GM18867 (cell line): ENCODE results near the gene HKDC1.
"Not testable (repeated sequence)": the region's sequence is repeated elsewhere in the genome, so short reads cannot be mapped to it uniquely, and the experiment has no call there.

Source experiments
- ATAC-seq: cut with Tn5 transposase; IDR thresholded peaks from one replicate; pipeline ENCODE4 v1.9.1; 2021; ENCODE audit warnings: mild to moderate bottlenecking, moderate library complexity; ENCODE audit not compliant: unreplicated experiment

HKDC1 gene

DNA sequence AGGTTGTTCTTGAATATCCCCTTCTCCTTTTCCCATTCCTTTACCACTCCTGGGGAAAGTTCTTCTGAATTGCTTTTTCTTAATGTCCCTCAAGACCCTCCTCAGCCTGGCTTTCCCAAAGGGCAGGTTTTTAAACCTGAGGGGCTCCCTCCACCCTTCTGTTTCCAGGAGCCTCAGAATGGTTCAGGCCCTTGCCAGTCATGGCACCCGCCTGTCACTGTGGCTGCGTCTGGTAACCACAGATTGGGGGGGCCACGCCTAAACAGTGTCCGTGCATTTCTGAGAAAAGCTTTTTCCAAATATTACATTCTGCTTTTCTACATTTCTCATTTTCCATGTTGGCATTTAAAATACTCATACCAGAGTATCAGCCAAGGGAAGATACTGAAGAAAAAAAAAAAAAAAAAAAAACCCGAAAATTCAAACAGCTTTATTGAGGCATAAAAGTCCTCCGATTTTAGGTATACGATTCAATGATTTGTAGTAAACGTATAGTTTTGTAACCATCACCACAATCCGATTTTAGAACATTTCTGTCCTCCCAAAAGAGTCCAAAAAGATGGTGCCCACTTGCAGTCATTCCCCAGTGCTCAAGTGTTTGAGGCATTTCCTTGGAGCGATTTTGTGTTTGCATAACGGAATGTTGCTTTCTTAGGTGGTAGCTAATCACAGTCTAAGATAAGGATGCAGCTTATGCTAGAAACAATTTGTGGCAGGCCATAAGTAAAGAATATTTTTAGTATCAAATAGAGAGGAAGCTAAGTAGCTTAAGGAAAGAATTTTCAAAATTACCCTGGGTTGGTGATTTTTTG, 22.1 kb downstream of the HKDC1 start:
- ATAC-seq, result no peak

DNA sequence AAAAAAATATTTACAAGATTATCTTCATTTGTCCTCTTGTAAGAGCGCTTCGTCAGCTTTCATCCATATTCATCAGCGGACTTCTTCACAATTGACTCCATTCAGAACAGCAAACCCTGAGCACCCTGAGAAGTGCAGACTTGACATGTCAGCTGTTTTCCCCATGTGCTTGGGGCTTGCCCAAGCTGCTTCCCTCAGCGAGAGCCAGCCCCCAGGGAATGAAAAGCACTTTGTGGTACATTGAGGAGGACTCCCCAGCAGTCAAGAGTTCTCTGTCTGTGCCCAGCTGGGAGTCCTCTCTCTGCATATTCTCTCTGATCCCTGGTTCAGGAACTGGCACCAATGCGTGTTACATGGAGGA, 22.7 kb downstream of the HKDC1 start:
- ATAC-seq, result no peak

DNA sequence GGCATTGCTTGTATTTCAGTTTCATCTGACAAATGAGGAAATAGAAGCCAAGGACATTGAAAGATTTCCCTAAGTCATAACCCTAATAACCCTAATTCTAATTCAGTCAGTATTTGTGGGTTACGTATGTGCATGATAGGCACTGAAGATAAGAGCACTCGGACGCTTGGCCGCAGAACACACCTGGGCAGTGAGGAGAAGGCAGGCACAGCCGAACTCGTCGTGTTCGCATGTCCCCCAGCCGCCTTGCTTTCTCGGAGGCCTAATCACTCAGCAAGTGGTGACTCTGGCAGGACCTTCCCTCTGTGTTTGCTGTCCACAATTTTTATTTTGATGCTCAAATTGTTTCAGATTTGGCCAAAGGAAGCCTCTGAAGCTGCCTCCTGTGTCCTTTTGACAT, 23.7 kb downstream of the HKDC1 start:
- no peak for ATAC-seq

DNA sequence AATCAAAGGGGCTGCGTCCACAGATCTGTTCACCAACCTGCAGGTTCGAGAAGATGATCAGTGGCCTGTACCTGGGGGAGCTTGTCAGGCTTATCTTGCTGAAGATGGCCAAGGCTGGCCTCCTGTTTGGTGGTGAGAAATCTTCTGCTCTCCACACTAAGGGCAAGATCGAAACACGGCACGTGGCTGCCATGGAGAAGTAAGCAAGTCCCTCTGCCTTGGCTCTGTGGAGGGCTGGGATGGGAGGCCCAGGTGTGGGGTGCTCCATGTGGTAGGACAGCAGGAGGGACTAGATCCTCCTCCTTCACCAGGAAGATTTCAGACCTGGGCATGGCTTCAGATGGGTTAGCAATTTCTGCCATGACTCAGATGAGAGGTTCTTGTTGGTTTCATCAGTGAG, 25.9 kb downstream of the HKDC1 start:
- ATAC-seq, result no peak

DNA sequence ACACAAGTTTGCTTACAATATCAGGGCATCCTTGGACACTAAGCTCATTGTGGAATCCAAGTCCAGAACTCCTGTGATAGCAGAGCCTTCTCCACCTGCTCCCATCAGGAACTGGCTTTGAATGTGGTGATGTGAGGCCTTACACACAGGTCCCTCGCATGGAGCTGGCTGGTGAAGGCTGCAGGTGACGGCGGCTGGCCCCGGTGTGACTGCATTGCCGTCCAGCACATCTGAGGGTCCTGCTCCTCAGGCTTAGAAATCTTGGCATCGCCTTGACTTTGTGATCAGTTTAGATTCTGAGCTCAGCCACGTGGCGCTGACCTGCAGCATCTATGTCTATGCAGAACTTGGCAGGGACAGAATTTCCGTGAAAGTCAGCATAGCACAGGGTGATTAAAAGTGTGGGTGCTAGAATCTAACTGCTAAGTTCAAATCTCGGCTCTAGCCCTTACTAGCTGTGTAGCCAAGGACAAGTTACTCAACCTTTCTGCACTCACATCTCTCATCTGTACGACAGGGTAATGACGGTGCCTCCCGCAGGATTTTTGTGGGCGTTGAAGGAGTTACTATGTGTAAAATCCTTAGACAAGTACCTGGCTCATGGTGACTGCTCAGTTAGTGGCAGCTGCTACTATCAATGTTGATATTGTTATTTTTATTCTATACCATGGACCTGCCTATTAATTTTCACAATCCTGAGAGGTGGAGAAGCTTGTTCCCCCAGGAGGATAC, 26.6 kb downstream of the HKDC1 start:
- no peak for ATAC-seq

DNA sequence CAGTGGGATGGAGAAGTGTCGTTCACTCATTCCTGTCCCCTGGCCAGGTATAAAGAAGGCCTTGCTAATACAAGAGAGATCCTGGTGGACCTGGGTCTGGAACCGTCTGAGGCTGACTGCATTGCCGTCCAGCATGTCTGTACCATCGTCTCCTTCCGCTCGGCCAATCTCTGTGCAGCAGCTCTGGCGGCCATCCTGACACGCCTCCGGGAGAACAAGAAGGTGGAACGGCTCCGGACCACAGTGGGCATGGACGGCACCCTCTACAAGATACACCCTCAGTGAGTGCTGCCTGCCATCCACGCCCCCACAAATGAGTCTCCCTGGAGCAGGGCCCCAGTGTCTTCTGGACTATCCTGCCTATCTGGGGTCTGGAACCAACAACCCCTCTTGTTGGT, 27.2 kb downstream of the HKDC1 start:
- ATAC-seq, result no peak

DNA sequence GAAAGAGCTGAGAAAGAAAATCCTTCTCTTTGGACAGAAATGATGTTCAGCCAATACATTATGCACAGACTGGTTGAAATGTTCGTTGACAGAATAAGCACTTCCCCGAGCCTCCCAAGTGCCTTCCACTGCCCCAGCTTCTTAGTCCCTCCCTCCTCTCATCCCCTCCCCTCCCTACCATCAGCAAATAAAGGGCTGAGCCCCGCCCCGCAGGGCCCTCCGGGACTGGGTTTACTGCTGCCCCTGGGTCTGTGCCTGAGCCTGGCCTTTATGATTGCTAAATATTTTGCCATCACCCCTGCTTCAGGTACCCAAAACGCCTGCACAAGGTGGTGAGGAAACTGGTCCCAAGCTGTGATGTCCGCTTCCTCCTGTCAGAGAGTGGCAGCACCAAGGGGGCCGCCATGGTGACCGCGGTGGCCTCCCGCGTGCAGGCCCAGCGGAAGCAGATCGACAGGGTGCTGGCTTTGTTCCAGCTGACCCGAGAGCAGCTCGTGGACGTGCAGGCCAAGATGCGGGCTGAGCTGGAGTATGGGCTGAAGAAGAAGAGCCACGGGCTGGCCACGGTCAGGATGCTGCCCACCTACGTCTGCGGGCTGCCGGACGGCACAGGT, 28.1 kb downstream of the HKDC1 start:
- ATAC-seq, result no peak

DNA sequence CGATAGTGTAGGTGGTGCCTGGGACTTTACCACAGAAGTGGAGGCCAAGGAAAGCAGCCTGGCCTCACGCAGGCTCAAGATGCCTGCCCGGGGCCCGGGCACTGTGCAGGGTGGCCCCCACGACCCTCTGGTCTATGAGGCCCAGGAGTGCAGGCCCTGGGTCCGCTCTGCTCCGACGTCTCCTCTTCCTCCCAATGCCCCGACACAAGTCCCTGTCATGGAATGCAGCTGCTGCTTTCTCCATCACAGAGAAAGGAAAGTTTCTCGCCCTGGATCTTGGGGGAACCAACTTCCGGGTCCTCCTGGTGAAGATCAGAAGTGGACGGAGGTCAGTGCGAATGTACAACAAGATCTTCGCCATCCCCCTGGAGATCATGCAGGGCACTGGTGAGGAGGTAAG, 29.9 kb downstream of the HKDC1 start:
- ATAC-seq, result no peak

DNA sequence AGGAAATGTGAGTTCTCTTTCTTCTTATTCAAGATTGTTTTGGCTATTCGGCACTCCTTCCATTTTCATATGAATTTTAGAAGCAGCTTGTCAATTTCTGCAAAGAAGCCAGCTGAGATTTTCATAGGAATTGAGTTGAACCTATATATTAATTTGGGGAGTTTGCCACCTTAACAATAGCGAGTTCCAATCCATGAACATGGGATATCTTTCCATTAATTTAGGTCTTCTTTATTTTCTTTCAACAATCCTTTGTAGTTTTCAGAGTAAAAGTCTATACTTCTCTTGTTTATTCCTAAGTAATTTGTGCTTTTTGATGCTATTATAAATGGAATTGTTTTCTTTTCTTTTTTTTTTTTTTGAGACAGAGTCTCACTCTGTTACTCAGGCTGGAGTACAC, 31.3 kb downstream of the HKDC1 start:
- ATAC-seq, result not testable (repeated sequence)

DNA sequence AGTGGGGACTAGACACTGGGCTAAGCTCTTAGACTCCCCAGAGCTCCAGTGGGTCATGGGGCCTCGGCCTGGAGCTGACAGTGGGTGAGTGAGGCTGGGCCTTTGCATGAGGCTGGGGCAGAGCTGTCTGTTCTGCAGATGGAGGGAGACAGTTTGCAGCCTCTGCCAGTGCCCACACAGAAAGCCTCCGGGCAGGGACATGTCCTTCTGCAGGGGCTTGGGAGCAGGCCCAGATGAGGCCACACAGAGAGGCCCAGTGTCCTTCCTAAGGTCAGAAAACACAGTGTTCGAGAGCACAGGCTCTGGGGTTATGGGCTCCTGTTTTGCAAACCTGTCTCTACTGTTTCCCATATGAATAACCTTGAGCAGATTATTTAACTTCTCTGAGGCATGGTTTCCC, 33.0 kb downstream of the HKDC1 start:
- no peak for ATAC-seq

DNA sequence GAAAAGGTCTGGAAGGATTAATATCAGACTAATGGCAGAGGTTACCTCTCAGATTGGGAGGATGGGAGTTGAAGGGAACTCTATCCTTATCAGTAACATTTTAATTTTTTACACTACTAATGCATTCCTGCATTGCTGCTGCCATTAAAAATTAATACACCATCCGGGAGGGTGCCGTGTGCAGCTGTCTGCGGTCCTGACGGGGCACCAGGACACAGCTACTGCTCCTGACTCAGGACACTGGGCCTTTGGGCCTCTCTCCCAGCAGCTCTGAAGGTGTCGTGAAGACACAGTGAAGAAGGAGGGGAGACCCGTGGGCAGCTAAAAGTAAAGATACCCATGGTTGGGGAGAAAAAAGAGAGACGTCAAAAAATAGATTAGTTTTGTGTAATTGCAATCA, 34.7 kb downstream of the HKDC1 start:
- no peak for ATAC-seq

DNA sequence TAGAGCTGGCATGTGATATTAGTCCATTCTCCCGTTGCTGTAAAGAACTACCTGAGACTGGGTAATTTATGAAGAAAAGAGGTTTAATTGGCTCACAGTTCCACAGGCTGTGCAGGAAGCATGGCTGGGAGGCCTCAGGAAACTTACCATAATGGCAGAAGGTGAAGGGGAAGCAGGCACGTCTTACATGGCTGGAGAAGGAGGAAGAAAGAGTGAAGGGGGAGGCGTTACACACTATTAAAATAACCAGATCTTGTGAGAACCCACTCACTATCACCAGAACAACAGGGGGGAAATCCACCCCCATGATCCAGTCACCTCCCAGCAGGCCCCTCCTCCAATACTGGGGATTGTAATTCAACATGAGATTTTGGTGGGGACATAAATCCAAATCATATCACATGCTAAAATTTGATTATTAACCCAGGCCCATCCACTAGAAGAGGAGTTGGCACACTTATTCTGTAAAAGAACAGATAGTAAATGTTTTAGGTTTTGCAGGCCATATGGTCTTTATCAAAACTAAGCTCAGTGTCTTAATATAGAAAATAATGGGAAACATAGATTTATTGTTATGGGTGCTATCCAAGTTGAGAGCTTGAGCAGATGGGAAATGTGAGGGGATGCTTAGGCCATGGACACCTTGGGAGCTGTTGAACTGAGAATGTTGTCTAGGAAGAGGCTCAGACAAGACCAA, 39.6 kb downstream of the HKDC1 start:
- ATAC-seq, result no peak

DNA sequence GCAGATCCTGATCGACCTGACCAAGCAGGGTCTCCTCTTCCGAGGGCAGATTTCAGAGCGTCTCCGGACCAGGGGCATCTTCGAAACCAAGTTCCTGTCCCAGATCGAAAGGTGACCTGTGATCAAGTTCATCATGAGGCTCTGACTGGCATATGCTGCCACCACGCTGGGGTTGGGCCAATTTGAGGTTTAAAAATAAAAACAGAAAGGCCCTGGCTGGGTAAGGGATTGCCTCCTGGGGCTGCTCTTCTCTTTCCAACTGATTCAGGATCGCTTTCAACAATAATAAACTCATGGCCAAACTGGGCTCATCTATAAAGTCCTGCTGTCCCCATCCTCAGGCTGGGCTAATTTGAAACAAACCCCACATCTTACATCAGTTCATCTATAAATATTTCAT, 41.1 kb downstream of the HKDC1 start:
- ATAC-seq, result no peak

DNA sequence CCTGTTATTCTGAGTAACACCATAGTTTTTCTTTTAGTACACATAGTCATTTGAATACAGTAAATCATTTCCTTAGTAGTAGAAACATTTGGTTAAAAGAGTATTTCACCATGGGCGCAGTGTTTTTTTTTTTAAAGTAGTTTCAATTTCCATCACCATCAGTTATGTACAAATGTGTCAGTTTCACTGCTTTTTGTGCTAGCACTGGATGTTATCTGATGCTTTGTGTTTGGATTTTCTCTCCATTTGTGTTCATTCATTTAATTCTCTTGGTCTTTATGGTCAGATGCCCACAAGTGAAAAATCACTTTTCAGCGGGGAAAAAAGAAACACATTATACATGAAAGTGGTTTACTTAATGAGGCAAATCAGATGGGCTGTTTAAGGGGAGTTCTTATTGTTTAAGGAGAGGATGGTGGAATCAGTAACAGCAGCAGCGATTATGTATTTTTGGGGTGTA, 42.2 kb downstream of the HKDC1 start:
- ATAC-seq, result peak; percentile 58

DNA sequence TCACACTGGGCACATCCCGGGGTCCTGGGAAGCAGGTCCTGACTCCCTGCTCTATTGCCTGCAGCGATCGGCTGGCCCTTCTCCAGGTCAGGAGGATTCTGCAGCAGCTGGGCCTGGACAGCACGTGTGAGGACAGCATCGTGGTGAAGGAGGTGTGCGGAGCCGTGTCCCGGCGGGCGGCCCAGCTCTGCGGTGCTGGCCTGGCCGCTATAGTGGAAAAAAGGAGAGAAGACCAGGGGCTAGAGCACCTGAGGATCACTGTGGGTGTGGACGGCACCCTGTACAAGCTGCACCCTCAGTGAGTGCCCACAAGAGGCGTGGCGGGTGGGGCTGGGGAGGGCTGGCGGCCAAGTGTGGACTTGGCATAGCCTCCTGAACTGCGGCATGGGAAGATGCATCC, 45.4 kb downstream of the HKDC1 start:
- ATAC-seq, result no peak

DNA sequence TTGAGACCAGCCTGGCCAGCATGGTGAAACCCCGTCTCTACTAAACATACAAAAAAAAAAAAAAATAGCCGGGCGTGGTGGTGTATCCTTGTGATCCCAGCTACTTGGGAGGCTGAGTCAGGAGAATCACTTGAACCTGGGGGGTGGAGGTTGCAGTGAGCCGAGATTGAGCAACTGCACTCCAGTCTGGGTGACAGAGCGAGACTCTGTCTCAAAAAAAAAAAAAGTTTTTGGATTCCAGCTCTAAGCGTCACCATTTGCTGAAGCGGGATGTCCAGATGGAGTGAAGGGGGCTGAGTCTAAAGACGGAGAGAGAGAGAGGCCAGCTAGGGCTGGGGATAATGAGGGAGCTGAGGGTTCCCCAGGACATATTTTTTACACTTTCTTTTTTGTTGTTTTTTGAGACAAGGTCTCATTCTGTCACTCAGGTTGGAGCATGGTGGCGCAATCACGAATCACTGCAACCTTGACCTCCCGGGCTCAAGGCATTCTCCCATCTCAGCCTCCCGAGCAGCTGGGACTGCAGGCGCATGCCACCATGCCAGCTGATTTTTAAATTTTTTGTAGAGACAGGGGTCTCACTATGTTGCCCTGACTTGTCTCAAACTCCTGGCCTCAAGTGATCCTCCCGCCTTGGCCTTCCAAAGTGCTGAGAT, 48.8 kb downstream of the HKDC1 start:
- no peak for ATAC-seq

DNA sequence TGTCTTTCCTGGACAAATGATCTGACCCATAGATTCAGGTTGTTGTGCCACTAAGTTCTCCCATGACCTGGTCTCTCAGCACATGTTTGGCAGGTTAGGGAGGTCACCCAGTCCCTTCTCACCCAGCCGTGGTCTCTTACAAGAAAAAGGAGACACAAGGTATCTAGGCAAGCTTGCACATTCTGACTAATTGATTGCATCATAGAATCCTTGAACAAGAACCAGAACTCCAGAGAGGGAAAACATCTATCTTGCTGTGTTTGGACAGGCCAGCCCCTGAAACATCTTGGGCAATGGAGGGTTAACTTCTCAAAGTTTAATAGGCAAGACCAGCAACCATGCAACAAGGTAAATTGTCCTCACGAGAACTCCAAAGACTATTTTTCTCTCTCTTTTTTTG, 49.6 kb downstream of the HKDC1 start:
- ATAC-seq, result no peak

DNA sequence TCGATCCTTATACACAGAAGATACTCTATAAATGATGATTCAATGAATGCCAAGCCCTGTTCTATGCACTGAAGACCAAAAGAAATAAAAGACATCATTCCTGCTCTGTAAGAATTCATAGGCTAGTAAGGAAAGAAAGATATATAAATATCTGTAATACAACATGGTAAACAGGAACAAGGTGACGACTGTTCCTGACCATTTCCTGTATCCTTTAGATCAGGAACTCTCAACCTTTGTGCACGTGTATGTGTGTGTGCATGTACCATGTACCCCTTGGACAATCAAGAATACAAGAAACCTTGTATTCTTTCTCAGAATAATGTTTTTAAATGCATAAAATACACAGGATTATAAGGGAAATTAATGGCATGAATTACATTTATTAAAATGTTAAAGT, 50.9 kb downstream of the HKDC1 start:
- no peak for ATAC-seq

DNA sequence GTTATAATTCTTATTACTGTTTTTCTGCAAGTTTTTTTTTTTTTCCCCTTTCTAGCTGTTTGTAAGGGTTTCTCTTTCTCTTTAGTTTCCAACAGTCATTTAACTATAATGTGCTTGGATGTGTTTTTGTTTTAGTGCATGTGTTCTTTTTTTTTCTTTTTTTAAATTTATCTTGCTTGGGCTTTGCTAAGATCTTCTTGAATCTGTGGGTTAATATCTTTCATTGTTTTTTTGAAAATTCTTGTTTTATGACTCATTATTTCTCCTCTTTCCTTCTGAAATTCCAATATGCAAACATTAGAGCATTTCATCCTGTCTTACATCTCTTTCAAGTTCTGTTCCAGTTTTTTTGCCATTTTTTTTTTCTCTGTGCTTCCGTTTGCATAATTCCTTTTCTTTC, 52.5 kb downstream of the HKDC1 start:
- no peak for ATAC-seq

DNA sequence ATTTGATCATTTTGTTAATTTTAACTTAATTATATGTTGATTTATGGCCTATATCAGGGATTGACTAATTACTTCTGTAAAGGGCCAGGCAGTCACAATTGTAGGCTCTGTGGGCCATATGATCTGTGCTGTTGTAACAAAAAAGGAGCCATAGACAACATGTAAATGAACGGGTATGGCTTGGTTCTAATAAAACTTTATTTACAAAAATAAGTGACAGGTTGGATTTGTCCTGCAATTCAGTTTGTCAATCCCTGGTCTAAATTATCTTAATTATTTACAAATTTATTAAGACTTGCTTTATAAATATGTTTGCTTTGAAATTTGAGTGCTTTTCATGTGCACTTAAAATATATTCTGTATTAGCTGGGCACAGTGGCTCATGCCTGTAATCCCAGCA, 55.3 kb downstream of the HKDC1 start:
- no peak for ATAC-seq

DNA sequence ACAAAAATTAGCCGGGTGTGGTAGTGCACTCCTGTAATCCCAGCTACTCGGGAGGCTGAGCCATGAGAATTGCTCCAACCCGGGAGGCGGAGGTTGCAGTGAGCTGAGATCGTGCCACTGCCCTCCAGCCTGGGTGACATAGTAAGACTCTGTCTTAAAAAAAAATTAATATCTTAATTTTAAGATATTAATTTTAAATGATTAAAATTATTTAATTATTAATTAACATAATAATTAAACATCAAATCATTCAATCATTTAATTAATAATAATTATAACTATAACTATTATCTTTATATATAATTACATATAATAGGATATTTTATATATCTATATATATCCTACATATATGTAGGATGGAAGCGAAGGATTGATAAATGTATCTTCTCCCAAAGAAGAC, 56.4 kb downstream of the HKDC1 start:
- no peak for ATAC-seq
